ENCODE results near the gene DUSP1. TPM values are rescaled to one million over a fixed set of nuclear protein-coding genes. Genes with fewer than 3 reads are reported as not detected.

The DUSP1 gene
- total RNA-seq, 4 donors from 2014 or later, result 488 to 965 (median 649) TPM

DNA sequence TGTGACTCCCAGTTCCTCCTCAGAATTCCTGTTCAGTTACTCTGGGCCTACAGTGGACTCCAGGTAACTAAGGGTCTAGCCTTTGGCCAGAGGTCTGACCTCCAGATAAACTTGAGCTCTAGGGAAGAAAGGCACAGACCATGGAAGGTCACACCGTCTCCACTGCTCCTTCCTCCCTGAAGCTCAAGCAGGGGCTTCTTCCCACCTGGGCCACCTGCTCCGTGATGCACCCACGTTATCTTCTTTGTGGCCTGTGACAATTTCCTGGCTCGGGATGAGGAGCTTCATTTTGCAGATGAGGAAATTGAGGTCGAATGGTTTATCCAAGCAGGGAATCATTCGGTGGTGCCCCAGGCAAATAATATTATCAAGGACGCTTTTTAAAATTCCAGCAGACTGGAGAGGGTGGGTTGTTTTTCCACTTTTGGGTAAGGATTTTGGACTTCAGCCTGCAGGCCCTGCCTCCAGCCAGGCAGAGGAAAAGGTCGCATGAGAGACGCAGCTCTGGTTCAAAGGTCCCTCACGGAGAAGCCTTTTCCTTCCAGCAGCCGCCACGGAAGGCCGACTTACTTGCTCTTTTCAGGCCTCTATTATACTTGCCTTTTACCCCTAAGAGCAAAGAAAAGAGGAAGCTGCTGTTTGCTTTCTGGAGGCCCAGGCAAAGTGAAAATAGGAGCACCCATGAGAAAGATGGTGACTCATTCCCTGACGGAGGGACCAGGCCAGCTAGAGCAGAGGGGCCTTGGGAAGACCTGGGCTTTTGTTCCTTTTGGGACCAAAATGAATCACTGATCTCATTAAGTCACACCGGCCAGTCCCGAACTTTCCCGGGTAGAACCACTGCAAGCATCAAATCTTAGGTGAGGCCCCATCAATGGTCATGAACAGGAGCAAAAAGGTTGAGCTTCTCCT lies 22.8 kb upstream of the DUSP1 start:
- H3K4me3 ChIP-seq, result no peak overlapping the region
- H3K9me3 ChIP-seq, result no peaks in the 10 kb centered on the region
- WGBS, 2 donors (ENCODE audit: low coverage in 1 of 2), result 64 to 94% methylated on average over 7 to 13 of the region's 17 CpGs
- H3K27ac ChIP-seq, result peak overlapping the region; percentile 82 to 90 (median 86)
- H3K4me1 ChIP-seq, result peaks cover 5 to 79% (median 38%) of the 10 kb centered on the region in 3 donors
- no peaks in the 10 kb centered on the region for H3K36me3 ChIP-seq
- no peak for ATAC-seq
- TF ChIP-seq EP300 (IDR thresholded peaks at IDR 0.05) (no peak), POLR2A (IDR thresholded peaks at IDR 0.05) (no peak)
- TF ChIP-seq, protein P1, sequence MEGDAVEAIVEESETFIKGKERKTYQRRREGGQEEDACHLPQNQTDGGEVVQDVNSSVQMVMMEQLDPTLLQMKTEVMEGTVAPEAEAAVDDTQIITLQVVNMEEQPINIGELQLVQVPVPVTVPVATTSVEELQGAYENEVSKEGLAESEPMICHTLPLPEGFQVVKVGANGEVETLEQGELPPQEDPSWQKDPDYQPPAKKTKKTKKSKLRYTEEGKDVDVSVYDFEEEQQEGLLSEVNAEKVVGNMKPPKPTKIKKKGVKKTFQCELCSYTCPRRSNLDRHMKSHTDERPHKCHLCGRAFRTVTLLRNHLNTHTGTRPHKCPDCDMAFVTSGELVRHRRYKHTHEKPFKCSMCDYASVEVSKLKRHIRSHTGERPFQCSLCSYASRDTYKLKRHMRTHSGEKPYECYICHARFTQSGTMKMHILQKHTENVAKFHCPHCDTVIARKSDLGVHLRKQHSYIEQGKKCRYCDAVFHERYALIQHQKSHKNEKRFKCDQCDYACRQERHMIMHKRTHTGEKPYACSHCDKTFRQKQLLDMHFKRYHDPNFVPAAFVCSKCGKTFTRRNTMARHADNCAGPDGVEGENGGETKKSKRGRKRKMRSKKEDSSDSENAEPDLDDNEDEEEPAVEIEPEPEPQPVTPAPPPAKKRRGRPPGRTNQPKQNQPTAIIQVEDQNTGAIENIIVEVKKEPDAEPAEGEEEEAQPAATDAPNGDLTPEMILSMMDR (IDR thresholded peaks at IDR 0.05), result no peak
- H3K27me3 ChIP-seq, result no peaks in the 10 kb centered on the region

DNA sequence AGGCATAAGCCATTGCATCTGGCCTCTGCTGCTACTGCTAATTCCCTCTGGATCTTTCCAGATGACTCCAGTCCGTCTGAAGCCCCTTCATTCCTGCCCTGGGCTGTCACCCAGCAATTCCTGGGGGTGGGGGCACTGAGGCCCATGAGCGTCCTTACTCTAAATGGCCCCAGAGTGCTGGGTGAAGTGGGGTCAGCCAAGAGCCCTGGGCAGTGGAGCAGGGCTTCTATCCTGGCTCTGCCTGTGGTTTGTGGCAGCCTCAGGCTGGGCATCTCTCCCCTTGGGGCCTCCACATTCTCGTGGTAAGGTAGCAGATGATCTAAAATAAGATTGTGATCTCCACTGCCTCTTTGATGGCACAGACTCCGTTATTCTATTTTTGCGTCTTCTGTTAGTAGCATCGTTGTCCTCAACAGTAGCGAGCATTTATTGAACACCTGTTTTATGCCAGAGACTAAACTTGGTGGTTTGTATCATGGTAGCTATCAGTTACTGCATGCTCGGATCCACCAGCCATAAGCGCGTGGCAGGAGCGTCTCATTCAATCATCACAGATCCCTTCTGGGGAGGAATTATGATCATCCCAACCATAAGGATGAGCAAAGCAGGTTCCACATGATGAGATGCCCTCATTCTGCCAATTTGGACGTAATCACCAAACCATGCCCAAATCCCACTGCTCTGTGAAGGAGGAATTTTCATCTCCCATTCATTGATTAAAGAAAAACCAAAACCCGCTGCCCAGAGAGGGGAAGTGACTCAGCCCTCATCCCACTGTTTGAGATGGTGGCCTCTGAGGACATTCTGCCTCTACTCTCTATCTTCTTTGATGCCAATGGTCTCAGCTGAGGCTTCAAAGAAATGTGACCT lies 21.9 kb upstream of the DUSP1 start:
- no peaks in the 10 kb centered on the region for H3K9me3 ChIP-seq
- 82 to 84% methylated on average over 6 to 8 of the region's 13 CpGs for WGBS, 2 donors (ENCODE audit: low coverage in 1 of 2)
- no peaks in the 10 kb centered on the region for H3K27me3 ChIP-seq
- no peaks in the 10 kb centered on the region for H3K36me3 ChIP-seq
- ATAC-seq, result no peak
- peaks cover 5 to 79% (median 44%) of the 10 kb centered on the region in 3 donors for H3K4me1 ChIP-seq
- TF ChIP-seq POLR2A (IDR thresholded peaks at IDR 0.05) (no peak), POLR2AphosphoS5 (IDR thresholded peaks at IDR 0.05) (no peak), EP300 (IDR thresholded peaks at IDR 0.05) (no peak)
- TF ChIP-seq, protein P1 (IDR thresholded peaks at IDR 0.05), result no peak
- peak overlapping the region in 3 of 4 donors; percentile 82 to 90 (median 84) for H3K27ac ChIP-seq
- H3K4me3 ChIP-seq, result no peak overlapping the region

DNA sequence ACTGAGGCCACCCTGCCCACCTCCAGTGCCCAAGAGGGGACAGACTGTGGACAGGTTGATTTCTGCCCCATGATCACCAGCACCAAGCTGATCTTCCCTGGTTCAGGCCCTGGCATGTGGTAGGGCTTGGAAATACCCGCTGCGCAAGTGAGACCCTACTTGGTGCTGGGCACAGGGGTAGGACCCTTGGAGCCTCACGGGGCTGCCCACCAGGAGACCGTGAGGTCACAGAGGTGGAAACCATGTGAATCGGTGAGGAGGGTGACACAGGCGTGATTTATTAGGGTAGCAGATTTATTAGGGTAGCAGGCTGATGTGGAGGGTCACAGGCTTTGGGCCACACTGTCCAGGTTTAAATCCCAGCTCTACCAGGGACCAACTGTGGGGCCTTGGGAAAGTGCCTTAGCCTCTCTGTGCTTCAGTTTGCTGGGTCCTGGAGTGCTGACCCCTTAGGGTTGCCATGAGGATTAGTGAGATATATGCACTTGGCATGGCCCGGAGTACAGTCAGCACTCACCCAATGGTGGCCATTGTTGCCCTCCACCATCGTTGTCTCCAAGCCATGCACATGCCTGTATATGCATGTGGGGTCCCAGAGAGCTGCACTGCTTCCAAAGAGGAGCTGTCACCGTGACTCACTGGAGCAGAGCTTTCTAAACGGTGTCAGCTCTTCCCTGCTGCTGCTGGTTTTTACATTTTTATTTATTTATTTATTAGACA lies 20.9 kb upstream of the DUSP1 start:
- WGBS, 2 donors (ENCODE audit: low coverage in 1 of 2), result 74% methylated on average over 8 of the region's 10 CpGs; no CpG with 5 or more reads in 1 of the 2 donors
- H3K36me3 ChIP-seq, result no peaks in the 10 kb centered on the region
- H3K27me3 ChIP-seq, result no peaks in the 10 kb centered on the region
- no peak overlapping the region for H3K4me3 ChIP-seq
- H3K9me3 ChIP-seq, result no peaks in the 10 kb centered on the region
- no peak for ATAC-seq
- peaks cover 5 to 72% (median 44%) of the 10 kb centered on the region in 3 donors for H3K4me1 ChIP-seq
- peak overlapping the region in 2 of 4 donors; percentile 3 to 60 for H3K27ac ChIP-seq
- TF ChIP-seq EP300 (IDR thresholded peaks at IDR 0.05), result no peak
- TF ChIP-seq, protein P1 (IDR thresholded peaks at IDR 0.05), result no peak
- no peak for TF ChIP-seq POLR2A (IDR thresholded peaks at IDR 0.05)
- TF ChIP-seq POLR2AphosphoS5 (IDR thresholded peaks at IDR 0.05), result no peak

DNA sequence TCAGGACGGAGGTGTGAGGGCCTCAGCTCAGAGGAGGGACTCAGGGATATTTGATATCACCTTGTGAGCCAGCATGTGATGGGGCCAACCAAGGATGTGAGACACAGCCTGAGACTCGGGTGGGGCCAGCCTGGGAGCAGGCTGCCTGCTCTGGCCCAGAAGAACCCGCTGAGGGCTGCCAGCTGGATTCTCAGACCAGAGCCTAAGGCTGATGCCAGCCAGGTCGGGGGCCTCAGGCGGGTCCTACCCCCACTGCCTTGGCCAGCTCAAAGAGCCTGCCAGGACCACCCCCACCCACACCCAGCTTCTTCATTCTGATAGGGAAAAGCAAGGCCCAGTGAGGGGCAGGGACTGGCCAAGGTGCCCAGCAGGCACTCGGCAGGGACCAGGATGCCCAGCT lies 20.3 kb upstream of the DUSP1 start:
- peaks cover 5 to 69% (median 43%) of the 10 kb centered on the region in 3 donors for H3K4me1 ChIP-seq
- no peaks in the 10 kb centered on the region for H3K27me3 ChIP-seq
- H3K4me3 ChIP-seq, result no peak overlapping the region
- 86 to 100% methylated on average over 1 of the region's 6 CpGs for WGBS, 2 donors (ENCODE audit: low coverage in 1 of 2)
- no peak for TF ChIP-seq EP300 (IDR thresholded peaks at IDR 0.05)
- no peak for TF ChIP-seq POLR2AphosphoS5 (IDR thresholded peaks at IDR 0.05)
- TF ChIP-seq, protein P1 (IDR thresholded peaks at IDR 0.05), result no peak
- TF ChIP-seq POLR2A (IDR thresholded peaks at IDR 0.05), result no peak
- ATAC-seq, result no peak
- H3K9me3 ChIP-seq, result no peaks in the 10 kb centered on the region
- peak overlapping the region in 2 of 4 donors; percentile 3 to 60 for H3K27ac ChIP-seq
- H3K36me3 ChIP-seq, result no peaks in the 10 kb centered on the region

Data from gastroesophageal sphincter (tissue), 4 donors.